Activated T-helper 1 cell treated with Interleukin-2 at 50 U/mL for 16 hours (primary cell): ENCODE measurements around the gene COL4A2.

Source experiments
- DNase-seq: peaks from one replicate; pipeline ENCODE4 v3.0.0-alpha.2; 2020; ENCODE audit warnings: low read depth

Gene COL4A2

GRCh38 chr13:110560601-110561343, 253.7 kb downstream of the COL4A2 start:
- DNase-seq = no peak

DNA sequence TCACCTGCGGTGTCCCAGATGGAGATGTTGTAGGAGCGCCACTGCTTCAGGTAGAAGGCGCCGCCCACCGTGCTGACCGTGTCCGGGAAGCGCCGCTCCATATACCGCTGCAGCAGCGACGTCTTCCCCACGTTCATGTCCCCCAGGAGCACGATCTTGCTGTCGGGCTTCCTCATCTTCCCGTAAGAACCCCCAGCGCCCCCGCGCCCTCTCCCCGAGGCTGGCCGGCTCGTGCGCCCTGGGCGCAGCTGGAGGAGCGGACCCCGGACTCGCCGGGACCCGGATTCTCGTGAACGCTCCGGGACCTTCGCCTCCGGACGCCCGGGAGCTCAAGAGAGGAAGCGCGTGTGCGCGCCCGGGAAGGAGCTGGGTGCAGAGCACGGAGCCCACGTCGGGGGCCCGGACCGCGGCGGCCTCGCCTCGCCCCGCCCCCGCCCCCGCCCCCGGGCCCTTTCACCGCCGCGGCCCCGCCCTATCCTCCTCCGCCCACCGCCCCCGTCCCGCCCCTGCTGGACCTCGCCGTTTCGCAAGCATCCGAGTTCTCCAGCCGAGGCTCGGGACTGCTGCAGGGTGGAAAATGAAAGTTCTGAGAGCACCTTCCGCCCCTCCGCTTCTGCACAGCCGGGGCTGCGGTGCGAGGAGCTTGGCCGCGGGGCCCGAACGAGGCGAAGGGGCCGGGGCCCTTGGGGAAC, 254.4 kb downstream of the COL4A2 start, which contains the start of gene RAB20:
TSS of gene RAB20 (minus strand) at position 379 of the 692 bp plus-strand sequence. CDS start at position 176, 203 bp downstream.
- DNase-seq = peak; percentile 33

DNA sequence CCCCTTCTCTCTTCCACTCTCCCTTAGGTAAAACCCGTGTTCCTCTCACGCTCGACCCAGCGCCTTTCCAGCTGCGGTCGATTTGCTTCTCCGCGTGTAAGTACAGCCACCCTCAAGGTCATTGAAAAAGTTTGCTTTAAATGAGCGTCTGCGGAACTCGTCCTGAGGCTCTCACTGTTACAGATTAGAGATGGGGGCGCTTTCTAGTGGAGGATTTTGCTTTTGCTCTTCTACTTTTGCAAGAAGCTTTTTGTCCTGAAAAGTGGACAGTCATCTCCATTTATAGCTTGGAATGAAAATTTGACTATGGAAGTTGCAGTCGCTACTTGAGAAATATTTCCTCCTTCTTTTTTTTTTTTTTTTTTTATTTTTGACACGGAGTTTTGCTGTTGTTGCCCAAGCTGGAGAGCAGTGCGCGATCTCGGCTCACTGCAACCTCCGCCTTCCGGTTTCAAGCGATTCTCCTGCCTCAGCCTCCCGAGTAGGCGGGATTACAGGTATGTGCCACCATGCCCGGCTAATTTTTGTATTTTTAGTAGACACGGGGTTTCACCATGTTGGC, 255.0 kb downstream of the COL4A2 start:
- no peak for DNase-seq
